ENCODE data around the gene CENPH.
"Not testable (repeated sequence)": the region's sequence is repeated elsewhere in the genome, so short reads cannot be mapped to it uniquely, and the experiment has no call there.

Gene CENPH

DNA sequence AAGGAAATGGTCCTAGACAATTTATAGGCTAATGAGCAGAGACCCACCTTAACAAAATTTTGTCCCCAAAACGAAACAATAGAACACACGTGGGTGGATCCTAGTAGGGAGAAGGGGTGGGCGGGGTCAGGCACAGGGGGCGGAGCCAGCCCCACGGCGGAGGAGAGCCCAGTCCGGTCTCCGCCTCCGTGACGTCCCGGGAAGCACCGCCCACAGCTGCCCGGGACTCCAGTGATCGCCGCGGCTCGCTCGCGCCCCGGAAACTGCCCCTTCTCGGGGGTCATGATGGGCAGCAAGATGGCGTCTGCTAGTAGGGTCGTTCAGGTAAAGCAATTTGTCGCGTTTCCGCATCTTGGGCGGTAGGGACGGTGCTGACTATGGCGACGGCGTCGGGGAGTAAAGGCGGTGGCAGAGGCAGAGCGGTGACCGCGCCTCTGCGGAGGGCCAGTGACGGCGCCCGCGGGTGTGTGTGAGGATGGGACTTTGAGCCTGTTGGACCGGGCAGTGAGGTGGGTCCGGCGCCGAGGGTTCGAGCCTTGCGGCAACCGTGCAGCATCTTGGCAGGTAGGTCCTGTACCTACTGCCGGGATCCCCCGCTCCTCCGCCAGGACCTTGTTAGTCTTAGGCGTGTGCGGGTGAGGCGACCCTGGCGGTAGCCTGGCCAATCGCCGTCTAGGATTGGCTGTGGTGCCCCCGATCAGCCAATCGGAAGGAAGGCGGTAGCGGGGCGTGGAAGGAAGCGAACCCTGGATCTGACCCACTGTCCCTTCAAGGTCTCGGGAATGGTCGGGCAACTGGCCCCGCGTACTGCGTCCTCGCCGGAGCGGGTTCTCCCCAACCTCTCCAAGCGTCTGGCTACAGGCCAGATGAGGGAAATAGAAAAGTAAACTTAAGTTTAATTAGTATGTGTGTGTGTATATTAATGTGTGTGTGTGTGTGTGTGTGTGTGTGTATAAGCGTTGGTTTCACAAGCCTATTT lies 28.5 kb downstream of the CENPH start:
- Histone ChIP-seq H3K4me3 (ENCODE audit: low read depth, low read length, poor library complexity, severe bottlenecking) (peak overlapping the region; percentile 77), H2AFZ (ENCODE audit: low read length) (0 out of 2 replicates have a peak overlapping the region, but pooled peaks have one; percentile 28)
- no peak for TF ChIP-seq EZH2 (IDR thresholded peaks at IDR 0.05; ENCODE audit: borderline replicate concordance, low read length)
- TF ChIP-seq, protein P1, sequence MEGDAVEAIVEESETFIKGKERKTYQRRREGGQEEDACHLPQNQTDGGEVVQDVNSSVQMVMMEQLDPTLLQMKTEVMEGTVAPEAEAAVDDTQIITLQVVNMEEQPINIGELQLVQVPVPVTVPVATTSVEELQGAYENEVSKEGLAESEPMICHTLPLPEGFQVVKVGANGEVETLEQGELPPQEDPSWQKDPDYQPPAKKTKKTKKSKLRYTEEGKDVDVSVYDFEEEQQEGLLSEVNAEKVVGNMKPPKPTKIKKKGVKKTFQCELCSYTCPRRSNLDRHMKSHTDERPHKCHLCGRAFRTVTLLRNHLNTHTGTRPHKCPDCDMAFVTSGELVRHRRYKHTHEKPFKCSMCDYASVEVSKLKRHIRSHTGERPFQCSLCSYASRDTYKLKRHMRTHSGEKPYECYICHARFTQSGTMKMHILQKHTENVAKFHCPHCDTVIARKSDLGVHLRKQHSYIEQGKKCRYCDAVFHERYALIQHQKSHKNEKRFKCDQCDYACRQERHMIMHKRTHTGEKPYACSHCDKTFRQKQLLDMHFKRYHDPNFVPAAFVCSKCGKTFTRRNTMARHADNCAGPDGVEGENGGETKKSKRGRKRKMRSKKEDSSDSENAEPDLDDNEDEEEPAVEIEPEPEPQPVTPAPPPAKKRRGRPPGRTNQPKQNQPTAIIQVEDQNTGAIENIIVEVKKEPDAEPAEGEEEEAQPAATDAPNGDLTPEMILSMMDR (IDR thresholded peaks at IDR 0.05; ENCODE audit: low read length), result no peak

DNA sequence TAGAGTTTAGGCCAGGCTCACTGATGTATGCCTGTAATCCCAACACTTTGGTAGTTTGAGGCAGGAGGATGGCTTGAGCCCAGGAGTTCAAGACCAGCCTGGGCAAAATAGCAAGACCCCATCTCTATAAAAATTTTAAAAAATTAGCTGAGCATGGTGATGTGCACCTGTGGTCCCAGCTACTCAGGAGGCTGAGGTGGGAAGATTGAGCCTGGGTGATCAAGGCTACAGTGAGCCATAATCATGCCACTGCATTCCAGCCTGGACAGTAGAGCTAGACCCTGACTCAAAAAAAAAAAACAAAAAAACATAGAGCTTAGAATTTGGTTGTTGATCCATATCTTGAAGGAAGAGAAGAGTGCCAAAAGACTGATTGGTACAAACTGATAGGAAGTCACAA lies 30.6 kb downstream of the CENPH start:
- Histone ChIP-seq H3K79me2 (ENCODE audit: insufficient read depth, low read length) (peaks cover 16% of the 10 kb centered on the region), H3K9ac (ENCODE audit: low read length) (no peak overlapping the region), H3K4me2 (ENCODE audit: low read length) (no peak overlapping the region), H3K9me3 (ENCODE audit: low read length) (no peaks in the 10 kb centered on the region), H3K27ac (ENCODE audit: low read depth, low read length, poor library complexity, severe bottlenecking) (no peak overlapping the region), H2AFZ (ENCODE audit: low read length) (no peak overlapping the region), H3K4me3 (ENCODE audit: low read depth, low read length, poor library complexity, severe bottlenecking) (no peak overlapping the region), H4K20me1 (ENCODE audit: insufficient read depth, low read length) (no peaks in the 10 kb centered on the region), H3F3A (ENCODE audit: insufficient read depth, low read length) (no peaks in the 10 kb centered on the region), H3K4me1 (ENCODE audit: insufficient read depth, low read length, severe bottlenecking) (peaks cover 27% of the 10 kb centered on the region), H3K27me3 (ENCODE audit: insufficient read depth, low read length) (no peaks in the 10 kb centered on the region), H3K9me2 (ENCODE audit: low read depth, low read length) (no peaks in the 10 kb centered on the region), H3K36me3 (ENCODE audit: insufficient read depth, low read length) (peaks cover 9% of the 10 kb centered on the region; the same call in 1 of the 2 replicates)
- no peak for TF ChIP-seq EZH2 (IDR thresholded peaks at IDR 0.05; ENCODE audit: borderline replicate concordance, low read length)
- TF ChIP-seq, protein P1 (IDR thresholded peaks at IDR 0.05; ENCODE audit: low read length), result no peak

More for the DNA sequence above, 28.5 kb downstream of the CENPH start:
- peak overlapping the region; percentile 80 for H3K9ac ChIP-seq (ENCODE audit: low read length)
- H3K9me2 ChIP-seq (ENCODE audit: low read depth, low read length), result no peaks in the 10 kb centered on the region
- H3K36me3 ChIP-seq (ENCODE audit: insufficient read depth, low read length), result 0 out of 2 replicates have a peak, but pooled peaks cover 5% of the 10 kb centered on the region
- H3F3A ChIP-seq (ENCODE audit: insufficient read depth, low read length), result no peaks in the 10 kb centered on the region
- H3K4me1 ChIP-seq (ENCODE audit: insufficient read depth, low read length, severe bottlenecking), result peaks cover 27% of the 10 kb centered on the region
- H3K9me3 ChIP-seq (ENCODE audit: low read length), result no peaks in the 10 kb centered on the region
- no peaks in the 10 kb centered on the region for H4K20me1 ChIP-seq (ENCODE audit: insufficient read depth, low read length)
- peak overlapping the region; percentile 81 for H3K4me2 ChIP-seq (ENCODE audit: low read length)
- no peaks in the 10 kb centered on the region for H3K27me3 ChIP-seq (ENCODE audit: insufficient read depth, low read length)
- peak overlapping the region; percentile 73 for H3K27ac ChIP-seq (ENCODE audit: low read depth, low read length, poor library complexity, severe bottlenecking)
- peaks cover 16% of the 10 kb centered on the region for H3K79me2 ChIP-seq (ENCODE audit: insufficient read depth, low read length)

DNA sequence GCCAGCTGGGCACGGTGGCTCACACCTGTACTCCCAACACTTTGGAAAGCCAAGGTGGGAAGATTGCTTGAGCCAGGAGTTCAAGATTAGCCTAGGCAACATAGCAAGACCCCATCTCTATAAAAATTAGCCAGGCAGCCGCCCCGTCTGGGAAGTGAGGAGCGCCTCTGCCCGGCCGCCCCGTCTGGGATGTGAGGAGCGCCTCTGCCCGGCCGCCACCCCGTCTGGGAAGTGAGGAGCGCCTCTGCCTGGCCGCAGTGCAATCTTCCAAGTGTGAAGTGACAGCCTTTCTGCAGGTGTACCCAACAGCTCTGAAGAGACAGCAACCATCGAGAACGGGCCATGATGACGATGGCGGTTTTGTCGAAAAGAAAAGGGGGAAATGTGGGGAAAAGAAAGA lies 31.0 kb downstream of the CENPH start:
- H3K27me3 ChIP-seq (ENCODE audit: insufficient read depth, low read length); H4K20me1 ChIP-seq (ENCODE audit: insufficient read depth, low read length); H3F3A ChIP-seq (ENCODE audit: insufficient read depth, low read length); H3K4me3 ChIP-seq (ENCODE audit: low read depth, low read length, poor library complexity, severe bottlenecking); H3K27ac ChIP-seq (ENCODE audit: low read depth, low read length, poor library complexity, severe bottlenecking); H3K36me3 ChIP-seq (ENCODE audit: insufficient read depth, low read length); H3K4me2 ChIP-seq (ENCODE audit: low read length); H3K9me3 ChIP-seq (ENCODE audit: low read length); H2AFZ ChIP-seq (ENCODE audit: low read length); H3K9me2 ChIP-seq (ENCODE audit: low read depth, low read length); H3K9ac ChIP-seq (ENCODE audit: low read length): not testable (repeated sequence)
- Histone ChIP-seq H3K79me2 (ENCODE audit: insufficient read depth, low read length) (peaks cover 16% of the 10 kb centered on the region), H3K4me1 (ENCODE audit: insufficient read depth, low read length, severe bottlenecking) (peaks cover 27% of the 10 kb centered on the region)

DNA sequence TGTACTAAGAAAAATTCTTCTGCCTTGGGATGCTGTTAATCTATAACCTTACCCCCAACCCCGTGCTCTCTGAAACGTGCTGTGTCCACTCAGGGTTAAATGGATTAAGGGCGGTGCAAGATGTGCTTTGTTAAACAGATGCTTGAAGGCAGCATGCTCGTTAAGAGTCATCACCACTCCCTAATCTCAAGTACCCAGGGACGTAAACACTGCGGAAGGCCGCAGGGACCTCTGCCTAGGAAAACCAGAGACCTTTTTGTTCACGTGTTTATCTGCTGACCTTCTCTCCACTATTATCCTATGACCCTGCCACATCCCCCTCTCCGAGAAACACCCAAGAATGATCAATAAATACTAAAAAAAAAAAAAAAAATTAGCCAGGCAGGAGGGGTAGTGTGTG lies 31.4 kb downstream of the CENPH start:
- not testable (repeated sequence) for H4K20me1 ChIP-seq (ENCODE audit: insufficient read depth, low read length); H3K27me3 ChIP-seq (ENCODE audit: insufficient read depth, low read length); H3F3A ChIP-seq (ENCODE audit: insufficient read depth, low read length); H2AFZ ChIP-seq (ENCODE audit: low read length); H3K9ac ChIP-seq (ENCODE audit: low read length); H3K9me3 ChIP-seq (ENCODE audit: low read length); H3K4me2 ChIP-seq (ENCODE audit: low read length); H3K27ac ChIP-seq (ENCODE audit: low read depth, low read length, poor library complexity, severe bottlenecking); H3K9me2 ChIP-seq (ENCODE audit: low read depth, low read length); H3K4me3 ChIP-seq (ENCODE audit: low read depth, low read length, poor library complexity, severe bottlenecking)
- H3K4me1 ChIP-seq (ENCODE audit: insufficient read depth, low read length, severe bottlenecking), result peaks cover 27% of the 10 kb centered on the region
- peaks cover 16% of the 10 kb centered on the region for H3K79me2 ChIP-seq (ENCODE audit: insufficient read depth, low read length)
- peaks cover 11% of the 10 kb centered on the region; the same call in 1 of the 2 replicates for H3K36me3 ChIP-seq (ENCODE audit: insufficient read depth, low read length)
